ENCODE results near the gene CLCN5. TPM values are rescaled to one million over a fixed set of nuclear protein-coding genes. Genes with fewer than 3 reads are reported as not detected.

Gene CLCN5
- total and polyA plus RNA-seq, 2 of the 13 experiments (the other 11 are each of a cell fraction or from before 2014, with no cell fraction given) = 7.8 to 27.3 TPM

- TF ChIP-seq NR2F6 (IDR thresholded peaks at IDR 0.05) = no peak
- no peak for TF ChIP-seq NR2F6 (CRISPR knock-in tag; IDR thresholded peaks at IDR 0.05)
- no peak for TF ChIP-seq GTF2F1 (IDR thresholded peaks at IDR 0.05; ENCODE audit: low read length)
- TF ChIP-seq ZBTB3 (CRISPR knock-in tag; IDR thresholded peaks at IDR 0.05; ENCODE audit: borderline replicate concordance, low read depth) = no peak
- TF ChIP-seq PHF20 (CRISPR knock-in tag; IDR thresholded peaks at IDR 0.05) = no peak
- TF ChIP-seq BRF2 (CRISPR knock-in tag; IDR thresholded peaks at IDR 0.05) = 0 out of 2 replicates have a peak, but pooled peaks have one; percentile 32
- no peak for TF ChIP-seq ZNF136 (CRISPR knock-in tag; IDR thresholded peaks at IDR 0.05; ENCODE audit: low read depth)
- no peak for TF ChIP-seq THAP8 (CRISPR knock-in tag; IDR thresholded peaks at IDR 0.05; ENCODE audit: borderline replicate concordance)
- TF ChIP-seq ZNF749 (CRISPR knock-in tag; IDR thresholded peaks at IDR 0.05; ENCODE audit: borderline replicate concordance) = no peak
- TF ChIP-seq ZNF724P (CRISPR knock-in tag; IDR thresholded peaks at IDR 0.05; ENCODE audit: borderline replicate concordance) = no peak
- TF ChIP-seq MXD1 (CRISPR knock-in tag; IDR thresholded peaks at IDR 0.05) = no peak
- TF ChIP-seq RFX1 (IDR thresholded peaks at IDR 0.05) = no peak
- TF ChIP-seq RNF219 (CRISPR knock-in tag; IDR thresholded peaks at IDR 0.05) = no peak
- no peak for TF ChIP-seq ZNF101 (CRISPR knock-in tag; IDR thresholded peaks at IDR 0.05; ENCODE audit: borderline replicate concordance, low read depth)
- TF ChIP-seq JUND (CRISPR knock-in tag; IDR thresholded peaks at IDR 0.05) = no peak
- no peak for TF ChIP-seq BHLHE40 (IDR thresholded peaks at IDR 0.05; ENCODE audit: low read length)
- TF ChIP-seq ZSCAN12 (CRISPR knock-in tag; IDR thresholded peaks at IDR 0.05) = no peak
- no peak for TF ChIP-seq ASH2L (IDR thresholded peaks at IDR 0.05; ENCODE audit: insufficient read length, low read depth, low read length)
- TF ChIP-seq ZNF550 (CRISPR knock-in tag; IDR thresholded peaks at IDR 0.05; ENCODE audit: borderline replicate concordance) = no peak
- TF ChIP-seq AKNA (CRISPR knock-in tag; IDR thresholded peaks at IDR 0.05; ENCODE audit: borderline replicate concordance) = no peak
- no peak for TF ChIP-seq TARDBP (CRISPR knock-in tag; IDR thresholded peaks at IDR 0.05)
Measured at GRCh38 chrX:49878834-49879655, 43.4 kb upstream of the CLCN5 start, which contains the start of gene USP27X (continued).
